ENCODE results near the gene ADGRG3.
A peak's percentile ranks its signal among the peaks of the same experiment; 100 is the strongest.

The ADGRG3 gene

DNA sequence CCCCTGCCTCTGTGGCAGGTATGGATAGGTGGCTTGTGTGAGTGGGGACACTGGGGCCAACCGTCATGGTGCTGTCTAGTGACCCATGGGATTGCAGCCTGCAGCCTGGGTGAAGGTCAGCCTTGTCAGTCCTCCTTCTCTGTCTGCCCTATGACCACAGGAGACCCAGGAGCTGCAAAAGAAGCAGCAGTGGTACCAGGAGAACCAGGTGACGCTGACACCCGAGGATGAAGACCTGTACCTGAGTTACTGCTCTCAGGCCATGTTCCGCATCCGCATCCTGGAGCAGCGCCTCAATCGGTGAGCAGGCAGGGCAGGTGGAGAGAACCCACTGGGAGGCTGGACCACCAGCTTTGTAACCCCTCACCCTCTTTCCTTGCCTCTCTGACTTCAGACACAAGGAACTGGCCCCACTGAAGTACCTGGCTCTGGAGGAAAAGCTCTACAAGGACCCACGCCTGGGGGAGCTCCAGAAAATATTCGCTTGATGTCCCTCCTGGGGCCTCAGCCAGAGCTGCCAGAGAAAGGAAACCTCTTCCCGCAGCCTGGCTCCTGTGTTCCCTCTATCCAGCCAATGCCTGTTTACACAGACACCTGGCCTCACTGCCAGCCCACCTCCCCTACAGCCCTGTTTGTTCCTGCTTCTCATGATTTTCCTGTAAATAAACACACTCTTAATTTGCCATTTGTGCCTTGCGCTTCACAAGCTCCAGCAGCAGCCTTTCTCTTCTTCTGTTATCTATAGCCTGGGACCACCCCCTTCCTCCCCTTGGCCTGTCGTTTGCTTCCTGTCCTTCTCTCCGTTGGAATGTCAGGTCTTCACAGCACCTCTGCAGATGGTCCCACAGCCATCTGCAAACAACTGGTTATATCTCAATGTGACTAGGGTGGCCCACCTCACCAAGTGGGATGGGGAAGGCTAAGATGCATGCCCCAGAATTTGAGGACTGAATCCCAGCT, 62.9 kb downstream of the ADGRG3 start:
- Histone ChIP-seq H3K27ac (replicated peaks) (no peak overlapping the region), H3K27me3 (ENCODE audit: insufficient read depth, poor library complexity, severe bottlenecking) (no peaks in the 10 kb centered on the region), H3K4me3 (replicated peaks; ENCODE audit: insufficient read depth, low read length) (no peak overlapping the region)
- DNase-seq (ENCODE audit: low read depth in 1 of 2, low spot score in 1 of 2), result no peak
- TF ChIP-seq SPI1 (IDR thresholded peaks at IDR 0.05; ENCODE audit: borderline replicate concordance, low read depth) (no peak), REST (IDR thresholded peaks at IDR 0.05; ENCODE audit: insufficient replicate concordance, low read depth) (no peak), POLR2AphosphoS5 (IDR thresholded peaks at IDR 0.05; ENCODE audit: low read depth) (no peak), GABPA (IDR thresholded peaks at IDR 0.05; ENCODE audit: low read depth) (no peak), CTCF (IDR thresholded peaks at IDR 0.05; ENCODE audit: insufficient read depth, low read length) (no peak)

DNA sequence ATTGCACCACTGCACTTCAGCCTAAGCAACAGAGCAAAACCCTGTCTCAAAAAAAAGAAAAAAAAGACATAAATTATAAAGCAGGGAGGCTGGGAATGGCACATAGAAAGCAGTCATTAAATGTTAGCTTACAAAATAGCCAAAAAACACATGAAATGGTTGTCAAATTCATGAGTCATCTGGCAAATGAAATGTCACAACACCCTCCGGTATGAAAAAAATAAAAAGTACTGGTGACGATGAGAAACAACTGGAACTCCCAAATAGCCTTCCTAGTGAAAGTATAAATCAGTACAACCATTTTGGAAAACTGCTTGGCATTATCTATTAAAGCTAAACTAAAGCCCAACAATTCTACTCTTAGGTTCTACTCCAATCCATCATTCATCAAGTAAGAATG, 63.9 kb downstream of the ADGRG3 start:
- Histone ChIP-seq H3K27me3 (ENCODE audit: insufficient read depth, poor library complexity, severe bottlenecking) (no peaks in the 10 kb centered on the region), H3K27ac (replicated peaks) (no peak overlapping the region), H3K4me3 (replicated peaks; ENCODE audit: insufficient read depth, low read length) (no peak overlapping the region)
- TF ChIP-seq POLR2AphosphoS5 (IDR thresholded peaks at IDR 0.05; ENCODE audit: low read depth) (no peak), REST (IDR thresholded peaks at IDR 0.05; ENCODE audit: insufficient replicate concordance, low read depth) (no peak), SPI1 (IDR thresholded peaks at IDR 0.05; ENCODE audit: borderline replicate concordance, low read depth) (no peak)
- DNase-seq (ENCODE audit: low read depth in 1 of 2, low spot score in 1 of 2), result peak in 1 of 2 experiments; percentile 41

DNA sequence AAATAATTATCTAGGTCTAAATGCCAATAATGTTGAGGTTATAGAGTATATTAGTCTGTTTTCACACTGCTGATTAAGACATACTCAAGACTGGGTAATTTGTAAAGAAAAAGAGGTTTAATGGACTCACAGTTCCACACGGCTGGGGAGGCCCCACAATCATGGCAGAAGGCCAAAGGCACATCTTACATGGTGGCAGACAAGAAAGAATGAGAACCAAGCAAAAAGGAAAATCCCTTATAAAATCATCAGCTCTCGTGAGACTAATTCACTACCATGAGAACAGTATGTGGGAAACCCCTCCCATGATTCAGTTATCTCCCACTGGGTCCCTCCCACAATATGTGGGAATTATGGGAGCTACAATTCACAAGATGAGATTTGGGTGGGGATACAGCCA, 64.6 kb downstream of the ADGRG3 start:
- no peak overlapping the region for H3K27ac ChIP-seq (replicated peaks)
- H3K4me3 ChIP-seq (replicated peaks; ENCODE audit: insufficient read depth, low read length), result no peak overlapping the region
- H3K27me3 ChIP-seq (ENCODE audit: insufficient read depth, poor library complexity, severe bottlenecking), result no peaks in the 10 kb centered on the region
- DNase-seq (ENCODE audit: low read depth in 1 of 2, low spot score in 1 of 2), result no peak
- TF ChIP-seq REST (IDR thresholded peaks at IDR 0.05; ENCODE audit: insufficient replicate concordance, low read depth), result no peak
- no peak for TF ChIP-seq GABPA (IDR thresholded peaks at IDR 0.05; ENCODE audit: low read depth)
- no peak for TF ChIP-seq SPI1 (IDR thresholded peaks at IDR 0.05; ENCODE audit: borderline replicate concordance, low read depth)
- no peak for TF ChIP-seq POLR2AphosphoS5 (IDR thresholded peaks at IDR 0.05; ENCODE audit: low read depth)
- TF ChIP-seq CTCF (IDR thresholded peaks at IDR 0.05; ENCODE audit: insufficient read depth, low read length), result no peak
